ENCODE results near the gene CDK2.
"Not testable (repeated sequence)": the region's sequence is repeated elsewhere in the genome, so short reads cannot be mapped to it uniquely, and the experiment has no call there.

Gene CDK2

DNA sequence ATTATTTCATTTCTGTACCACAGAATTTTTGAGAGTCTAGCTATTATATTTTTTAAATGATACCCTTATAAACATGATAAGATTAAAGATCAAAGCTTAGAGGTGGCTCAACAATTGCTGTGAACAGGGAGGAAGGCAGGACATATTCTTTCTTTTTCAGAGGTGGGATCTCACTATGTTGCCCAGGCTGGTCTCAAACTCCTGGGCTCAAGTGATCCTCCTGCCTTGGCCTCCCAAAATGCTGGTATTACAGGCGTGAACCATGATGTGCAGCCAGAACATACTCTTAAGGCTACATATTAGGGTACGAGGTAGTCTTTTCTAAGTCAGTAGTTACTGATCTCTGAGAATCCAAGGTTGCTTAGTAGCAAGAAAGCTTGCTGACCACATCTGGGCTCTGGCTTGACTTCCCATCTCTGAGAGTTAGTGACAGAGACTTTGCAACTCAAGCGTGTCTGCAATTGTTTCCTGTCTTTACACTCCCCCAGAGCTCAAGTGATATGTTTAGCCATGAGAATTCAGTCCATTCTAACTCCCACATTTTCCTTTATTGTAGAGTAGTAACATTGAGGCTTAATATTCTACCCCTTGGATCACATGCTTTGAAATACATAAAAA, 15.8 kb downstream of the CDK2 start:
- DNase-seq, result peak; percentile 62 to 70 (median 63)

DNA sequence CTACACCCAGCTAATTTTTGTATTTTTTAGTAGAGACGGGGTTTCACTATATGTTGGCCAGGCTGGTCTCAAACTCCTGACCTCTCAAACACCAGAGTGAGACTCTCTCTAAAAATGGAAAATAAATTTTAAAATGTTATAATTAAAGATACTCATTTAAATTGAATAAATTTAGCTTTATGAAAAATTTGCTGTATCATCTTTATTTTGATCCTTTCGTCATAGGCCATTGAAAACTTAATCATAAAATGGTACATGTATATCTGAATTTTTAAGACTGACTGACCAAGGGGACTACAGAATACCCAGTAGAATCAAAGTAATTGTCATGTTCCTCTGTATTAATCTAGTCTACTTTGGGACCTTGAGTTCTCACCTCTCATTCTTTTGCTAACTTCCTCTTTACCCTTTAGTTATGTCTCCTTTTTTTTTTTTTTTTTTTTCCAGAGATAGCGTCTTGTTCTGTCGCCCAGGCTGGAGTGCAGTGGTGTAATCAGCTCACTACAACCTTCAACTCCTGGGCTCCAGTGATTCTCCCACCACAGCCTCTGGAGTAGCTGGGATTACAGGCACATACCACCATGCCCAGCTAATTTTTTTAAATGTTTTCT, 16.7 kb downstream of the CDK2 start:
- peak in 1 of 3 donors; percentile 29 for DNase-seq

DNA sequence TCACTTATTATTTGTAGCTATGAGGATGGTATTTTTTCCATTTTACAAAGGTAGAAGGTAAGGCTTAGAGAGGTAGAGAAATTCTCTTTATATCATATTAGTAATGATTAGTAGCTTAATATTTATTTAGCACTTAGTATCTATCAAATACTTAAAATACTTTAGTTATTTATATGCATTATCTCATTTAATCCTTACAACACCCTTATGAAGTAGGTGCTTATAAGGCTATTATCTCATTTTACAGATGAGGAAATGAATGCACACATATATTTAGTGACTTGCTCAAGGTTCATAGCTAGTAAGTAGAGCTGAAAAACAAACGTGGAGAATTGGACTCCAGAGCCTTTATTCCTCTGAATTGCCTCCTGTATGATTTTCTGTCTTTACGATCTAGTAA, 18.2 kb downstream of the CDK2 start:
- peak in 1 of 3 donors; percentile 28 for DNase-seq

DNA sequence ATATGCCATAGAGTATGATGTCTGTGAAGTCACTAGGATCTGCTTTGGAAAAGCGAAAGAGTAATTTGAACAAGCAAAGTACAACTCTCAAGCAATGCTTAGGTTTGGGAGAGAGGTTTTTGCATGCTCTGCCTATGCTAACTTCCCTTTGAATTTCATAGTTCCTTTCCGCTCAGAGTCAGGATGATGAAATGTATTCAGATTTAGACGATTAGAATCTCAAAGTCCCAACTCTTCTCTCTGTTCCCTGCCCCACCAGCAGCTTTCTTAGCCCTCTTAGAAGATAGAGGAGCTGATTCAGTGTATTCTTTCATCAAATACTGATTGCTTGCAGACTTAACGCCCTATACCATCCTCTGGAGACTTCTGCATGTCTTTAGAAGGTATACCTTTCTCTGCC, 18.7 kb downstream of the CDK2 start:
- DNase-seq, result peak in 2 of 3 donors; percentile 8 to 32

DNA sequence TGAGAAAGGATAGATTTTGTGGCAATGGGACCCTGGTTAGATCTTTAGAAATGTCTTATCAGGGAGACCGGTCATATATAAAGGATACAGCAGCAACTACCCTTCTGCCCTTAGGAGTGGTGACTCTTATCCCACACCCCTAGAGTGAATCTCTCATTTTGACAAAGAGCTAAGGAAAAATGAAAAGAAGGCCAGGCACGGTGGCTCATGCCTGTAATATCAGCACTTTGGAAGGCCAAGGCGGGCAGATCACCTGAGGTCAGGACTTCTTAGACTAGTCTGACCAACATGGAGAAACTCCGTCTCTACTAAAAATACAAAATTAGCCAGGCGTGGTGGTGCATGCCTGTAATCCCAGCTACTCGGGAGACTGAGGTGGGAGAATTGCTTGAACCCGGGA, 19.3 kb downstream of the CDK2 start:
- DNase-seq, result not testable (repeated sequence)

DNA sequence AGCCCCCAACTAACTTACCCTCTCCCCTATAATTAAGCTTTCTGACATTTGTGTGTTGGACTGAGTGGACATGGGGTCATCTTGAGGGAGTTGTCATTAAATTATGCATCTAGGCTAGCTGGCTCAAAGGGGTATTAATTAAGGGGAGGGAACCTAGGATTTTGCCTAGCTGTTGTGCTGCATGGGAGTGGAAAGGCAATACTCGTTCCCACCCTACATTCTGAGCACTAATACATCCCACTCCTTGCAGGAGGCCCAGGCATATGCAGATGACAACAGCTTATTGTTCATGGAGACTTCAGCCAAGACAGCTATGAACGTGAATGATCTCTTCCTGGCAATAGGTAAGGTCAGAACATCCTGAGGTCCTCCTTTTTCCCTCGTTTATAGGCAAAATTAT, 24.5 kb downstream of the CDK2 start:
- DNase-seq, result no peak

DNA sequence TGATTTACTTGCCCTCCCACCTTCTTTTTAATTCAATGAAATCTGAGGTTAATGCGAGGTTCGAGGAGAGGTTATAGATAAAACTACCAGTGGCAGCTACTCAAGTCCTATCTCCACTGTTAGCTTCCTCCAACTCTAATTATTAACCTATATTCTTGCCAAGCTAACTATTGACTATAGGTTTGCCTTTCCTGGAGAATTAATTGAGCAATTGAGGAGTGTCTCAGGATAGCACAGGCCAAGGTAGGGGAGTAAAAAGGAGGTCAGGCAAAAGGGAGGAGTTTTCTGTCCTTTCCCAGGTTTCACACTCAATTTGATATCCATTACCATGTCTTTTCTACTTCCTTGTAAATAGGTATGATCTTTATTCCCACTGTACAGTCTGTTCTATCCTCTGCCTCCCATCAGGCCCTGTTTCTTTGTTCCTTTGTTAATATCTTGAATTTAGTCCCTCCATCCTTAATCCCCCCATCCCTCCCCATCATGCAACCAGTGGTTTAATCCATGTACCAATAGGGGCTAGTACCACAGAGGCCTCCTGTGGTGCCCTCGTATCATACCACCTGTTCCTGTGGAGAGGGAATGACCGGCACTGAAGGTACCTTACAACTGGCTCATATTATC, 26.7 kb downstream of the CDK2 start:
- DNase-seq, result no peak

DNA sequence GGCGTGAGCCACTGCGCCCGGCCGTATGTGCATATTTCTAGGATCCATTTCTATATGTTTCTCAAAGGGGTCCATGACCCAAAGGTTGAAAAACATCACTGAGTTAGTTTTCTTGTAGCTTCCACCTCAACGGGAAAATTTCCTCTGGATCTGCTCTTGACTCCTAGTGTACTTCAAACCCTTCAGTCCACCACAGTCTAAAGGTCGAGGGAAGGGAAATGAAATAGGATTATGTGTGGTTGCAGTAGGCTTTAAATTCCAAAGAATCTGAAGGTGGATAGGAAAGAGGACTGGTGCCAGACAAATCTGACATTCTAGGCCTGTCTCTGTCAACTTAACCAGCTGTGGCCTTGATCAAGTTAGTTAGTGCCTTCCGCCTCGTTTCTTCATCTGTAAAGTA, 28.7 kb downstream of the CDK2 start:
- no peak for DNase-seq

DNA sequence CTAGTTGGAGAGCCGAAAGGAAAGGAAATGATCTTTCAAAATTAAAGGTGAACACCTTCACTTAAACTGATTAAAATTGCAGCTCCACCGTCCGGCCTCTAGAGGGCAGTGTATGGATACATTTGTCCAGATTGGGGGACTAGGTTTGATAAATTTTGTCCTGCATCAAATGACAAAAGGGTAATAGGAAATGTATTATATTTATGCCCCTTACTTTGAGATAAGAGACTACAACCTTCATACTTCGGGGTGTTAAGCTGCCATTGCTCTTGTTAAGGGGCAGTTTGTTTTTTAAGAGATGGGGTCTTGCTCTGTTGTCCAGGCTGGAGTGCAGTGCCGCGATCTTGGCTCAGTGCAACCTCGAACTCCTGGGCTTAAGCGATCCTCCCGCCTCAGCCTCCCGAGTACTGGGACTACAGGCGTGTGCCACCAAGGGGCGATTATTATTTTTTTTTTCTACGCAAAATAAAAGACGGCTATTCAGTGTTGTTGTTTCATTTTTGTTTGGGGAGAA, 29.6 kb downstream of the CDK2 start:
- peak; percentile 66 to 80 (median 72) for DNase-seq

DNA sequence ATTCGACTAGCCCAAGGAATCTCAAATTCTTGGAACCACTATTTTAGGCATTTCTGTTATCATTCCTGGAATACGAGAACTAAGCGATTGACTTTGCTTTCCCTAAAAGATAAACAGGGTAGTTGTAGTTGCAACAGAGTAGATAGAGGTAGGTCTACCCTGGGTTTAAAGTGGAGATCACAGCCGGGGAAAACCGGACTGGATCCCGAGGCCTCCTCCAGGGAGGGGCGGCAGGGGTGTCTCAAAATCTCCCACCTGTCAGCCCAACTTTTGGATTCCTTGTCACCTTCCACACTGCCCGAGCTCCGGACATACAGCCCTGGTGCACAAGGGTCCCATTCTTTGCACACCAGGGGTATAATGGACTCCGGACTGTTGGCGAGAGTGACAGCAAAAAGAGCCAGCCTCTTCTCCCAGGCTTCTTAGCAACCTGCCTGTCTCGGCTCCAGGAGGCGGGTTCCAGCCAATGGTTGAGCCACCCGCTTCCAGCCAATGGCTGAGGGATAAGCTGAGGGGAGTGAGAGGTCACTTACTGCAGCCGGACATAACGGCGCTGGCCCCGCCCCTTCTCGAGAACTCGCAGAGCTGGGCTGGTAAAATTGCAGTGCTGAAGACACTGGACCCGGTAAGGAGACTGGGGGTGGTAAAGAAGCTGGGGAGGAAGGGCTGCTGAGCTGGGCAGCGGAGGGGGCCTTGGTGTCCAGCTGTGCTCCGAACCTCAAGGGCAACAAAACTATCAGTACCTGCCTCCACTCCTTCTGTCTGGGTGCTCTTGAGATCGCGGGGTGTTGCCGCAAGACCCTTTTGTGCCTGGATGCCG, 30.3 kb downstream of the CDK2 start, which contains the start of gene SUOX:
Gene SUOX (plus strand): TSS at position 562 of the 820 bp plus-strand sequence. CDS start 4,946 bp downstream, outside the sequence.
- peak; percentile 96 to 97 (median 96) for DNase-seq

DNA sequence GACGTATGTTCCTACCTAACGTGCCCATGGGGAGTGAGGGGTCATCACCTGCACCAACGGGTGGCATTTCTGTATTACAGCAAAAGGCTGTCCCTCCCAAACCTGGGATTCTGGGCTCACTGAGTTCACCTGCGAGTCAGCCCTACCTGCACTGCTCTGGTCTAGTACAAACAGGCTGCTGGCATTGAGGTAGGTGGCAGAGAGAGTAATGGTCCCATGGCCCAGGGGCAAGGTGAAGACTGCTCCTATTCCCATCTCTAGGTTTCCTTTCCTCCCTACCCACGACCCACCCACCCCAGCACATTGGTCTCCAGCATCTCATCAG, 30.9 kb downstream of the CDK2 start:
- DNase-seq, result no peak

DNA sequence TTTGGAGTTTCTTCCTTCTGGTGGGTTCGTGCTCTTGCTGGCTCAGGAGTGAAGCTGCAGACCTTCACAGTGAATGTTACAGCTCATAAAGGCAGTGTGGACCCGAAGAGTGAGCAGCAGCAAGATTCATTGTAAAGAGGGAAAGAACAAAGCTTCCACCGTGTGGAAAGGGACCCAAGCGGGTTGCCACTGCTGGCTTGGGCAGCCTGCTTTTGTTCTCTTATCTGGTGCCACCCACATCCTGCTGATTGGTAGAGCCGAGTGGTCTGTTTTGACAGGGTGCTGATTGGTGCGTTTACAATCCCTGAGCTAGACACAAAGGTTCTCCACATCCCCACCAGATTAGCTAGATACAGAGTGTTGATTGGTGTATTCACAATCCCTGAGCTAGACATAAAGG, 32.9 kb downstream of the CDK2 start:
- not testable (repeated sequence) for DNase-seq

DNA sequence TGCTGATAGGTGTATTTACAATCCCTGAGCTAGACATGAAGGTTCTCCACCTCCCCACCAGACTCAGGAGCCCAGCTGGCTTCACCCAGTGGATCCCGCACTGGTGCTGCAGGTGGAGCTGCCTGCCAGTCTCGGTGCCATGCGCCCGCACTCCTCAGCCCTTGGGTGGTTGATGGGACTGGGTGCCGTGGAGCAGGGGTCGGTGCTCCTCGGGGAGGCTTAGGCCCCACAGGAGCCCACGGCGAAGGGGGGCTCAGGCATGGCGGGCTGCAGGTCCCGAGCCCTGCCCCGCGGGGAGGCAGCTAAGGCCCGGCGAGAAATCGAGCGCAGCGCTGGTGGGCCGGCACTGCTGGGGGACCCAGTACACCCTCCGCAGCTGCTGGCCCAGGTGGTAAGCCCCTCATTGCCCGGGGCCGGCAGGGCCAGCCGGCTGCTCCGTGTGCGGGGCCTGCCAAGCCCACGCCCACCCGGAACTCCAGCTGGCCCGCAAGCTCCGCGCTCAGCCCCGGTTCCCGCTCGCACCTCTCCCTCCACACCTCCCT, 33.4 kb downstream of the CDK2 start:
- DNase-seq, result not testable (repeated sequence)

DNA sequence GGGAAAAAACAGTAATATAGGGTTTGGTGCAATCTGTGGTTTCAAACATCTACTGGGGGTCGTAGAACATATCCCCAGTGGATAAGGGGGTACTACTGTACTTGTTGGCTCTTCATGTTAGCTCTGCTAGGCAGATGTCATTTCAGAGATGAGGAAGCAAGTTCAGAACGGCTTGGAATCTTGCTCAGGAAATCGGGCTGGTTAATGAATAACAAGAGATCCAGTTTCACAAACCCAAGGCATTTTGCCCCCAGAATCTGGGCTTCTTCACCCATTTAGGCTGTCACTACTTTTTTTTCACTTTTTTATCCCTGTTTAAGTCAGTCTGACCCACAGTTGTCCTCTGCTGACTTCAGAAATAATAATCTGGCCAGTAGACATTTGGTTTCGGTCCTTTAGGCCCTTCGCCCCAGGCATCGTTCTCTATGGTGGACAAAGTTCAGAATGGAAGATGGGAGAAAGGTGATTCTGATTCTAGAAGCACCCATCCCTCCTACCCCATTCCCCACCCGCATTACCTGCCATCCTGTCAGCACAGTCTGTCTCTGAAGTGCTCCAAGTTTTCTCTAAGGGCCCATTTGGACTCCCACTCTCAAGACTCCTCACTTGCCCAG, 35.0 kb downstream of the CDK2 start:
- DNase-seq, result no peak

DNA sequence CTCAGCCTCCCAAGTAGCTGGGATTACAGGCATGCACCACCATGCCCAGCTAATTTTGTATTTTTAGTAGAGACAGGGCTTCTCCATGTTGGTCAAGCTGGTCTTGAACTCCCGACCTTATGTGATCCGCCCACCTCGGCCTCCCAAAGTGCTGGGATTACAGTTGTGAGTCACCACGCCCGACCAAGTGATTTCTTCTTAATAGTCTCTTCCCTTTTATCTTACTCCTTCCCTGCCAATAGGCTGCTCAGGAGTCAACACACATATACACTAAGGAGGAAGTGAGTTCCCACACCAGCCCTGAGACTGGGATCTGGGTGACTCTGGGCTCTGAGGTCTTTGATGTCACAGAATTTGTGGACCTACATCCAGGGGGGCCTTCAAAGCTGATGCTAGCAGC, 36.7 kb downstream of the CDK2 start:
- DNase-seq, result peak; percentile 68 to 75 (median 70)

DNA sequence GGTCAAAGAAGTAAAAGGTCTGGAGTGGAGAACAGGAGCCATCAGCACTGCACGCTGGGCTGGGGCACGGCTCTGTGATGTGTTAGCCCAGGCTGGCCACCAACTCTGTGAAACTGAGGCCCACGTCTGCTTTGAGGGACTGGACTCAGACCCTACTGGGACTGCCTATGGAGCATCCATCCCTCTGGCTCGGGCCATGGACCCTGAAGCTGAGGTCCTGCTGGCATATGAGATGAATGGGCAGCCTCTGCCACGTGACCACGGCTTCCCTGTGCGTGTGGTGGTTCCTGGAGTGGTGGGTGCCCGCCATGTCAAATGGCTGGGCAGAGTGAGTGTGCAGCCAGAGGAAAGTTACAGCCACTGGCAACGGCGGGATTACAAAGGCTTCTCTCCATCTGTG, 37.6 kb downstream of the CDK2 start:
- DNase-seq, result no peak

DNA sequence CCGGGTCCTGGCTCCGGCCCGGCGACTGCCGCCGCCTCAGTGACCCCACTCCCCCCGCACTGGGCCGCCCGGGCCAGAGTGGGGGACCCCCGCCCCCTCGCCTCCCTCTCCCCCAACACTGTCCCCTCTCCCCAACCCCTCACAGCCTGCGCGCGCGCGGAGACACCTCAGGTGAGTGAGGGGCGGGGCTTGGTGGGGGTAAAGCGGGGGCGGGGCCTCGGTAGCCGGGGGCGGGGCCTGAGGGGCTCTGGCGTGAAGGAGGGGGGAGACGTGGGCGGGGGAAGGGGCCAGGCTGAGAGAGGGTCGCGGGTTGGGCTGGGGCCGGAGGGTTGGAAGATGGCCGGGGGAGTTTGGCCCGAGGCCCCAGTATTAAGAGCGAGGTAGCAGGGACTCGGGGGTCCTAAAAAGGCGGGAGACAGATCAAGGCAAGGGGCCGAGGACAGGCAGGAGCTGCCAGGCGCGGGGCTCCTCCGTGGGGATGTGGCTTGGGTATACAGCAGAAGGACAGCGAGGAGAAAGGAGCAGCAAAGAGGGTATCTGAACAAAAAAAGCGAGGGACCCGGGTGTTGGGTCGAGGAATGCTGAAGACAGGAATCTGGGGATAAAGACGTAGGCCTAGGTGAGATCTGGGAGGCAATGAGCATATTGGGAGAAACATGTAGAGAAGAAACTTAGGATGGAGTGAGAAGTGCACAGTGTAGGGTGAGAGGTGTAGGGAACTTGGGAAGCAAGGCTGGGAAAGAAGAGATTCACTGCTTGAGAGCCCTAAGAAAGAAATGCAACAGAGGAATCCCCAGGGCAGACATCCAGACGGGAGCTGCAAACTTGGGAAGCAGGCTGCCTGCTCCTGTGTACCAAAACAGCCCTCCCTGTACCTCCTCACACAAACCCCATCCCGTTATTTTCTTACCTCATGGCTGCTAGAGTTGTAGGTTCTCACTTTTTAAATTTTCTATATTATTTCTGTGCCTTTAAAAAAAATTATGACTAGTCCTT, 41.2 kb downstream of the CDK2 start:
- peak in 1 of 3 donors; percentile 40 for DNase-seq

DNA sequence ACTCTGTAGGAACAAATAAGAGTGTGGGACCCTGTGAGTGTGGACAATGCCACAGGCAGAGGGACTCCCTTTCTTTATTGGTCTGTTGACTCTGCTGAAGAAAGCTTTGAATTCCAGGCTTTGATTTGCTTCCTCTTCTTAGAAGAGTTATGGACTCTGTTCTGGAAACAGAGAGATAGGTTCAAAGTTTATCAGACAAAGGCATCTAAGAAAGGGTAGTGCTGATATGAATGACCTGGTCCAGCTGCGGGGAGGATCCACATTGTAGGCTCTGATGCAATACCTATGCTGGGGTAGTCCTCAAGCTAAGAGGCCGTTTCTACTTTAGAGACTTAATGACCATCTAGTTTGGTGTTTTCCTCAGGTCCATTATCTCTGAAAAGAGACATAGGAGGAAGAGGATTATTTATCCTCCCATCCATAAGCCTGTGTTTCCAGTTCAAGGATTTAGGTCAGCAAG, 43.5 kb downstream of the CDK2 start:
- no peak for DNase-seq

DNA sequence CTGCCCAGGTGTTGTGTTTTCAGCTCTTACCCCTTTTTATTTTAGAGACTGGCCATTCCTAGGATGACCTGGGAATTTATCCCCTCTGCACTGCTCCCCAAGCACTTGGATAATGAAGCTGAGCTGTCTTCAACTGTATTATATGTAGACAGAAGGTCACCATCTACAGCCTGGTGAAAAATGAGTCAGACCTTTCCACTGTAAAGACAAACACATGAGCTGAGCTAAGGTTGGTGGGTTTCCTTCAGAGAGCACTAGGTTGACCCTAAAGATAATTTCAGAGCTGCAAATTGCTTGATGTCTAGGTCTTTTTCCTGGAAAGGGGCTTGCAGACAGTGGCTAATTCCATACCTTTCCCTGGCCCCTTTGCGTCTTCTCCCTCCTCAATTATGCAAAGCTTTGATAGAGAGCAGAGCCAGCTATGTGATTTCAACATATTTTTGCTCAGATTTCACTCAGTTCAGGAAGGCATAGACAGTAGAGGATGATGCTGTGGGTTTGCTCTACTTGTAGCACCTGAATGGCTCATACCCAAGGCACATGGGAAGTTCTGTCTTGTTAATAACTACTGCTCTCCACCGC, 45.0 kb downstream of the CDK2 start:
- DNase-seq, result no peak

DNA sequence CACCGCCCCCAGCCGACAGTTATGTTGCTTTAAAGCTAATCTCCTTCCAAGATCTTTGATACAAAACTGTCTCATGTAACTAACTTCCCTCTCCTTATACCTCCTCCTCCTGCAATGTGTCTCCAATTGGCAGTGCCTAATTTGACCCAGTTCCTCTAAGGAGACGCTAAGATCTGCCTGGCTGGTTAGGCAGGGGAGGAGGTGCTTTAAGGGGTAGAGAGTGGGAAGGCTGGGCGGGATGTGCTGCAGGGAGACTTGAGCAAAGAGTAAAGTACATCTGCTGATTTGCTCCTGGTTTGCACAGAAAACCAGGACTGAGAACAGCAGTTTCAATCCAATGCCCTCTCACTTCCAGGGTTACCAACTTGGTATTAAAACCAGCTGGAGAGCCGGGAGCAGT, 46.9 kb downstream of the CDK2 start:
- no peak for DNase-seq

DNA sequence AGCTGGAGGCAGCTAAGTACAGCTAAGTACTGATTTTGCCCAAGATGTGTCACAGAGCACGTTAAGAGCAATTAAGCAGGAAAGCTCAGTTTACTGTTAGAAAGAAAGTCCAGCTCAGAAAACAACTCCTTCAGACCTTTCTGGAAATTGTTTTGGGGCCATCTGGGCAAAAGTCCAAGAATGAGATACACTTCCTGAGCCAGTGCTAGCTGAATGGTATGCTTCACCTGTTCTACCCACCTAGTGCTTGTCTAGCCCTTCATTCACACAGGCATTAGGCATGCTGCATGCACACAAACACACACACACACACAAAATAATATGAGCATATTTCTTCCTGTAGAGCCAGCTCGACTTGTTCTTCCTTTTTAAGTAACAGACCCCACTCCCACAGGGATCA, 47.6 kb downstream of the CDK2 start:
- no peak for DNase-seq
